ENCODE measurements around the gene ALDOB. TPM values are rescaled to one million over a fixed set of nuclear protein-coding genes. Genes with fewer than 3 reads are reported as not detected.

The ALDOB gene
- total and polyA plus RNA-seq, 4 donors = 527 to 2,132 (median 1,808) TPM

DNA sequence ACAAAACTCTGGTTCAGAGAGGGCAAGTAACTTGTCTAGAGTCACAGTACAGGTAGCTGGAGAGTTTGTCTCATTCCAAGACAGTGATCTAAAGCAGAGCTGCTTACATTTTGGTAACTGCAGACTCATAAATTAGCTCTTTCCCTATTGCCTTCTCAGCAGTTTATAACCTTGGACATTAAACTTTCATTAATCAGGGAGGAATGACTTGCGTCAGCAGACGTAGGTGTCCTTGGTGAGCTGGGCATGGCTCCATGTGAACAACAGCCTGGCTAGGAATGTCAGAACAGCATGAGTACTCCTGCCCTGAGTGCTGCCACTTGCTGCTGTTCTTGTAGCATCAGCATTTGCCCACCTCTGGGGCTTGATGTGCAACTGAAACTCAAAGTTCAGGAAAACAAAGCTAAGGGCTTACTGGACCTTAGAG is 2.2 kb upstream of the ALDOB start:
- H3K36me3 ChIP-seq (ENCODE audit: control insufficient read depth in 4 of 4, insufficient read depth in 3 of 4, low read depth in 1 of 4, low read length in 3 of 4) = peaks cover 0 to 2% (median 0%) of the 10 kb centered on the region in 4 donors
- no peaks in the 10 kb centered on the region for H3K9me3 ChIP-seq (ENCODE audit: control insufficient read depth in 4 of 4, low read length in 3 of 4)
- WGBS = 36% methylated on average over 2 of the region's 2 CpGs

More for the DNA sequence above, 2.2 kb upstream of the ALDOB start:
- H3K4me1 ChIP-seq (ENCODE audit: control insufficient read depth in 4 of 4, insufficient read depth in 4 of 4, low read length in 3 of 4) = peaks cover 0 to 41% (median 7%) of the 10 kb centered on the region in 4 donors
- peak overlapping the region; percentile 91 to 94 for H3K27ac ChIP-seq (ENCODE audit: low read depth in 1 of 2, low read length in 2 of 2)
- peak overlapping the region; percentile 6 to 93 for H3K9ac ChIP-seq (ENCODE audit: low read depth in 1 of 2, low read length in 2 of 2)
- no peaks in the 10 kb centered on the region for H3K27me3 ChIP-seq (ENCODE audit: control insufficient read depth in 4 of 4, insufficient read depth in 4 of 4, low read length in 3 of 4)
- peak overlapping the region in 1 of 3 donors; percentile 50 for H3K4me3 ChIP-seq (ENCODE audit: low read depth in 1 of 3, low read length in 3 of 3)
- TF ChIP-seq, protein P1, sequence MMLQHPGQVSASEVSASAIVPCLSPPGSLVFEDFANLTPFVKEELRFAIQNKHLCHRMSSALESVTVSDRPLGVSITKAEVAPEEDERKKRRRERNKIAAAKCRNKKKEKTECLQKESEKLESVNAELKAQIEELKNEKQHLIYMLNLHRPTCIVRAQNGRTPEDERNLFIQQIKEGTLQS (IDR thresholded peaks at IDR 0.05) = peak; percentile 91
- TF ChIP-seq GABPA (IDR thresholded peaks at IDR 0.05 in 1 of 2, conservative IDR thresholded peaks at IDR 0.05 in 1 of 2) (peak in 1 of 2 donors; percentile 51), JUND (IDR thresholded peaks at IDR 0.05) (peak; percentile 86 to 88), RXRA (IDR thresholded peaks at IDR 0.05) (peak; percentile 91 to 93), HNF4A (conservative IDR thresholded peaks at IDR 0.05) (peak; percentile 96 to 98), FOXA1 (IDR thresholded peaks at IDR 0.05) (peak; percentile 87), EGR1 (IDR thresholded peaks at IDR 0.05; ENCODE audit: low read depth in 2 of 2) (peak in 1 of 2 donors; percentile 85), RAD21 (IDR thresholded peaks at IDR 0.05) (peak in 1 of 2 donors; percentile 50), FOXA2 (IDR thresholded peaks at IDR 0.05) (peak; percentile 82), HNF4G (IDR thresholded peaks at IDR 0.05) (peak; percentile 94), SP1 (IDR thresholded peaks at IDR 0.05) (peak; percentile 99), YY1 (IDR thresholded peaks at IDR 0.05) (peak; percentile 95), TAF1 (conservative IDR thresholded peaks at IDR 0.05) (peak; percentile 79), NR2F2 (IDR thresholded peaks at IDR 0.05) (peak; percentile 33)
- TF ChIP-seq, protein P2, sequence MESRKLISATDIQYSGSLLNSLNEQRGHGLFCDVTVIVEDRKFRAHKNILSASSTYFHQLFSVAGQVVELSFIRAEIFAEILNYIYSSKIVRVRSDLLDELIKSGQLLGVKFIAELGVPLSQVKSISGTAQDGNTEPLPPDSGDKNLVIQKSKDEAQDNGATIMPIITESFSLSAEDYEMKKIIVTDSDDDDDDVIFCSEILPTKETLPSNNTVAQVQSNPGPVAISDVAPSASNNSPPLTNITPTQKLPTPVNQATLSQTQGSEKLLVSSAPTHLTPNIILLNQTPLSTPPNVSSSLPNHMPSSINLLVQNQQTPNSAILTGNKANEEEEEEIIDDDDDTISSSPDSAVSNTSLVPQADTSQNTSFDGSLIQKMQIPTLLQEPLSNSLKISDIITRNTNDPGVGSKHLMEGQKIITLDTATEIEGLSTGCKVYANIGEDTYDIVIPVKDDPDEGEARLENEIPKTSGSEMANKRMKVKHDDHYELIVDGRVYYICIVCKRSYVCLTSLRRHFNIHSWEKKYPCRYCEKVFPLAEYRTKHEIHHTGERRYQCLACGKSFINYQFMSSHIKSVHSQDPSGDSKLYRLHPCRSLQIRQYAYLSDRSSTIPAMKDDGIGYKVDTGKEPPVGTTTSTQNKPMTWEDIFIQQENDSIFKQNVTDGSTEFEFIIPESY (IDR thresholded peaks at IDR 0.05) = peak; percentile 81
- TF ChIP-seq, protein P3, sequence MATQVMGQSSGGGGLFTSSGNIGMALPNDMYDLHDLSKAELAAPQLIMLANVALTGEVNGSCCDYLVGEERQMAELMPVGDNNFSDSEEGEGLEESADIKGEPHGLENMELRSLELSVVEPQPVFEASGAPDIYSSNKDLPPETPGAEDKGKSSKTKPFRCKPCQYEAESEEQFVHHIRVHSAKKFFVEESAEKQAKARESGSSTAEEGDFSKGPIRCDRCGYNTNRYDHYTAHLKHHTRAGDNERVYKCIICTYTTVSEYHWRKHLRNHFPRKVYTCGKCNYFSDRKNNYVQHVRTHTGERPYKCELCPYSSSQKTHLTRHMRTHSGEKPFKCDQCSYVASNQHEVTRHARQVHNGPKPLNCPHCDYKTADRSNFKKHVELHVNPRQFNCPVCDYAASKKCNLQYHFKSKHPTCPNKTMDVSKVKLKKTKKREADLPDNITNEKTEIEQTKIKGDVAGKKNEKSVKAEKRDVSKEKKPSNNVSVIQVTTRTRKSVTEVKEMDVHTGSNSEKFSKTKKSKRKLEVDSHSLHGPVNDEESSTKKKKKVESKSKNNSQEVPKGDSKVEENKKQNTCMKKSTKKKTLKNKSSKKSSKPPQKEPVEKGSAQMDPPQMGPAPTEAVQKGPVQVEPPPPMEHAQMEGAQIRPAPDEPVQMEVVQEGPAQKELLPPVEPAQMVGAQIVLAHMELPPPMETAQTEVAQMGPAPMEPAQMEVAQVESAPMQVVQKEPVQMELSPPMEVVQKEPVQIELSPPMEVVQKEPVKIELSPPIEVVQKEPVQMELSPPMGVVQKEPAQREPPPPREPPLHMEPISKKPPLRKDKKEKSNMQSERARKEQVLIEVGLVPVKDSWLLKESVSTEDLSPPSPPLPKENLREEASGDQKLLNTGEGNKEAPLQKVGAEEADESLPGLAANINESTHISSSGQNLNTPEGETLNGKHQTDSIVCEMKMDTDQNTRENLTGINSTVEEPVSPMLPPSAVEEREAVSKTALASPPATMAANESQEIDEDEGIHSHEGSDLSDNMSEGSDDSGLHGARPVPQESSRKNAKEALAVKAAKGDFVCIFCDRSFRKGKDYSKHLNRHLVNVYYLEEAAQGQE (IDR thresholded peaks at IDR 0.05) = peak; percentile 92
- TF ChIP-seq, protein P4, sequence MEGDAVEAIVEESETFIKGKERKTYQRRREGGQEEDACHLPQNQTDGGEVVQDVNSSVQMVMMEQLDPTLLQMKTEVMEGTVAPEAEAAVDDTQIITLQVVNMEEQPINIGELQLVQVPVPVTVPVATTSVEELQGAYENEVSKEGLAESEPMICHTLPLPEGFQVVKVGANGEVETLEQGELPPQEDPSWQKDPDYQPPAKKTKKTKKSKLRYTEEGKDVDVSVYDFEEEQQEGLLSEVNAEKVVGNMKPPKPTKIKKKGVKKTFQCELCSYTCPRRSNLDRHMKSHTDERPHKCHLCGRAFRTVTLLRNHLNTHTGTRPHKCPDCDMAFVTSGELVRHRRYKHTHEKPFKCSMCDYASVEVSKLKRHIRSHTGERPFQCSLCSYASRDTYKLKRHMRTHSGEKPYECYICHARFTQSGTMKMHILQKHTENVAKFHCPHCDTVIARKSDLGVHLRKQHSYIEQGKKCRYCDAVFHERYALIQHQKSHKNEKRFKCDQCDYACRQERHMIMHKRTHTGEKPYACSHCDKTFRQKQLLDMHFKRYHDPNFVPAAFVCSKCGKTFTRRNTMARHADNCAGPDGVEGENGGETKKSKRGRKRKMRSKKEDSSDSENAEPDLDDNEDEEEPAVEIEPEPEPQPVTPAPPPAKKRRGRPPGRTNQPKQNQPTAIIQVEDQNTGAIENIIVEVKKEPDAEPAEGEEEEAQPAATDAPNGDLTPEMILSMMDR (IDR thresholded peaks at IDR 0.05; ENCODE audit: low read depth, low read length, missing input control) = no peak
- TF ChIP-seq, protein P5, sequence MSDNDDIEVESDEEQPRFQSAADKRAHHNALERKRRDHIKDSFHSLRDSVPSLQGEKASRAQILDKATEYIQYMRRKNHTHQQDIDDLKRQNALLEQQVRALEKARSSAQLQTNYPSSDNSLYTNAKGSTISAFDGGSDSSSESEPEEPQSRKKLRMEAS (IDR thresholded peaks at IDR 0.05) = peak; percentile 79
- DNase-seq (ENCODE audit: low spot score) = no peak
